Measurements from ENCODE around the gene MDH2.
A peak's percentile ranks its signal among the peaks of the same experiment; 100 is the strongest.

MDH2 gene

DNA sequence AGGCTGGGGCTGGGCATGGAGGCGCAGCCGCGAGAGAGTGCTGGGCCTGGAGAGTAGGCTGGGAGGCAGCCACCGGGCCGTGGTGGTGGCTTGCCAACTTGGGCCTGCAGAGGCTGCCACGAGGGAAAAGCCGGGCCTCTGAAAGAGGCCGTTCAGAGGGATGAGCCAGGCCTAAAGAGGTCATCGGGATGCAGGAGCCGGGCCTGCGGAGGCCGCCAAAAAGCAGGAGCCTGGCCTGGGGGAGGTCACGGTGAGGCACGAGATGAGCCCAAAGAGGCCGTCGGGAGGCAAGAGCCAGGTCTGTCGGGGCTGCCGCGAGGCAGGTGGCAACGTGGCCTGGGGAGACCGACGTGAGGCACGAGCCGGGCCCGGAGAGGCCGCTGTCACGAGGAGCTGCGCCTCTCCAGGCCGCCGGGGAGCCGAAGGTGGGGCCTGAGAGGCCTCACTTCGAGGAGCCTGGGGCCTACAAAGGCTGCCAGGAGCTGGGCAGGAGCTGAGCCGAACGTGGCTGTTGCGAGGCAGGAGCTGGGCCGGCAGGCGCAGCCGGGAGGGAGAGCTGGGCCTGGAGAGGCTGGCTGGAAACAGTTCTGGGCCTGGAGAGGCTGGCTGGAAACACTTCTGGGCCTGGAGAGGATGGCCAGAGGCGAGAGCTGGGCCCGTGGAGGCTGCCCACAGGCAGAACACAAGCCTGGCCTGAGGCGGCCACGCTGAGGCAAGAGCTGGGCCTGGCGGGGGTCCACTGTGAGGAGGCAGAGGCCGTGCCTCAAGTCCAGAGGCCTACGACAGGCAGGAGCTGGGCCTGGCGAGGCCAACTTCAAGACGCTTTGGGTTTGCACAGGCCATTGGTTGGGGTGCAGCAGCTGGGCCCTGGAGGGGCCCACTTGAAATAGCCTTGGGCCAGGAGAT, 24.6 kb downstream of the MDH2 start:
- Histone ChIP-seq H2AK5ac (ENCODE audit: low read length) (peak overlapping the region; percentile 84), H3K4me2 (ENCODE audit: low read length) (no peak overlapping the region), H3K9me3 (ENCODE audit: insufficient read depth, low read depth, low read length) (no peaks in the 10 kb centered on the region), H2BK12ac (ENCODE audit: low read length) (peak overlapping the region; percentile 6), H4K8ac (ENCODE audit: low read depth, low read length) (peak overlapping the region; percentile 62), H3K4ac (ENCODE audit: low read depth, low read length) (no peak overlapping the region), H3K18ac (ENCODE audit: low read length) (no peak overlapping the region), H4K91ac (ENCODE audit: low read depth, low read length) (peak overlapping the region; percentile 76), H3K27me3 (ENCODE audit: insufficient read depth, low read length) (no peaks in the 10 kb centered on the region), H2BK5ac (ENCODE audit: low read depth, low read length, poor library complexity) (no peak overlapping the region), H4K12ac (ENCODE audit: low read depth, low read length) (no peak overlapping the region), H2AFZ (ENCODE audit: insufficient read depth, low read length, poor library complexity) (no peak overlapping the region), H3K4me1 (ENCODE audit: control insufficient read depth in 1 of 2, insufficient read depth in 2 of 2, low read length in 2 of 2) (peaks cover 3 to 5% of the 10 kb centered on the region in 2 experiments), H3K79me1 (ENCODE audit: low read length) (peaks cover 11% of the 10 kb centered on the region), H3K36me3 (ENCODE audit: control insufficient read depth in 1 of 2, insufficient read depth in 2 of 2, low read length in 2 of 2) (peaks cover 2 to 3% of the 10 kb centered on the region in 2 experiments), H2BK120ac (ENCODE audit: insufficient read depth, low read length, poor library complexity) (no peak overlapping the region), H3K23ac (ENCODE audit: low read length) (no peak overlapping the region), H3K4me3 (ENCODE audit: low read depth, low read length) (no peak overlapping the region), H3K14ac (ENCODE audit: low read length) (no peak overlapping the region), H3K9ac (ENCODE audit: low read length) (no peak overlapping the region), H3K79me2 (ENCODE audit: control insufficient read depth, insufficient read depth, low read length, poor library complexity) (no peaks in the 10 kb centered on the region), H3K27ac (ENCODE audit: low read depth, low read length) (no peak overlapping the region)
- WGBS (ENCODE audit: extremely low coverage, insufficient coverage, insufficient read length): no CpG with 5 or more reads among the region's 47 CpGs
- no peak for DNase-seq

DNA sequence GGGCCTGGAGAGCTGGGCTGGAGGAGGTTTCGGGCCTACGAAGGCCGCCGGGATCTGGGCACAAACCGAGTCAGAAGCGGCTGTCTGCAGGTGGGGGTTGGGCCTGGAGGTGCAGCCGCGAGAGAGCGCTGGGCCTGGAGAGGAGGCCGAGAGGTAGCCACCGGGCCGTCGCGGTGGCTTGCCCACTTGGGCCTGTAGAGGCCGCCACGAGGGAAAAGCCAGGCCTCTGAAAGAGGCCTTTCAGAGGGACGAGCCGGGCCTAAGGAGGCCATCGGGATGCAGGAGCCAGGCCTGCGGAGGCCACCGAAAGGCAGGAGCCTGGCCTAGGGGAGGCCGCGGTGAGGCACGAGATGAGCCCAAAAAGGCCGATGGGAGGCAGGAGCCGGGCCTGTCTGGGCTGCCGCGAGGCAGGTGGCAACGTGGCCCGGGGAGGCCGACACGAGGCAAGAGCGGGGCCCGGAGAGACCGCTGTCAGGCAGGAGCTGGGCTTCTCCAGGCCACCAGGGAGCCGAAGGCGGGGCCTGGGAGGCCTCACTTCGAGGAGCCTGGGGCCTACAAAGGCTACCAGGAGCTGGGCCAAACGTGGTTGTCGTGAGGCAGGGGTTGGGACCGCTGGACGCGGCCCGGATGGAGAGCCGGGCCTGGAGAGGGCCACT, 25.6 kb downstream of the MDH2 start:
- Histone ChIP-seq H3K27me3 (ENCODE audit: insufficient read depth, low read length) (no peaks in the 10 kb centered on the region), H2BK12ac (ENCODE audit: low read length) (peak overlapping the region; percentile 50), H3K14ac (ENCODE audit: low read length) (peak overlapping the region; percentile 17), H3K4me1 (ENCODE audit: control insufficient read depth in 1 of 2, insufficient read depth in 2 of 2, low read length in 2 of 2) (peaks cover 3 to 5% of the 10 kb centered on the region in 2 experiments), H3K79me1 (ENCODE audit: low read length) (peaks cover 11% of the 10 kb centered on the region), H4K91ac (ENCODE audit: low read depth, low read length) (peak overlapping the region; percentile 7), H3K23ac (ENCODE audit: low read length) (no peak overlapping the region), H3K36me3 (ENCODE audit: control insufficient read depth in 1 of 2, insufficient read depth in 2 of 2, low read length in 2 of 2) (no peaks in the 10 kb centered on the region), H3K4me2 (ENCODE audit: low read length) (no peak overlapping the region), H4K12ac (ENCODE audit: low read depth, low read length) (no peak overlapping the region), H3K4ac (ENCODE audit: low read depth, low read length) (no peak overlapping the region), H4K8ac (ENCODE audit: low read depth, low read length) (peak overlapping the region; percentile 75), H2AK5ac (ENCODE audit: low read length) (no peak overlapping the region), H3K79me2 (ENCODE audit: control insufficient read depth, insufficient read depth, low read length, poor library complexity) (no peaks in the 10 kb centered on the region), H2BK5ac (ENCODE audit: low read depth, low read length, poor library complexity) (no peak overlapping the region), H2AFZ (ENCODE audit: insufficient read depth, low read length, poor library complexity) (no peak overlapping the region), H2BK120ac (ENCODE audit: insufficient read depth, low read length, poor library complexity) (peak overlapping the region; percentile 23), H3K9ac (ENCODE audit: low read length) (no peak overlapping the region), H3K18ac (ENCODE audit: low read length) (no peak overlapping the region), H3K27ac (ENCODE audit: low read depth, low read length) (no peak overlapping the region), H3K9me3 (ENCODE audit: insufficient read depth, low read depth, low read length) (no peaks in the 10 kb centered on the region), H3K4me3 (ENCODE audit: low read depth, low read length) (no peak overlapping the region)
- DNase-seq: no peak
- no CpG with 5 or more reads among the region's 45 CpGs for WGBS (ENCODE audit: extremely low coverage, insufficient coverage, insufficient read length)

DNA sequence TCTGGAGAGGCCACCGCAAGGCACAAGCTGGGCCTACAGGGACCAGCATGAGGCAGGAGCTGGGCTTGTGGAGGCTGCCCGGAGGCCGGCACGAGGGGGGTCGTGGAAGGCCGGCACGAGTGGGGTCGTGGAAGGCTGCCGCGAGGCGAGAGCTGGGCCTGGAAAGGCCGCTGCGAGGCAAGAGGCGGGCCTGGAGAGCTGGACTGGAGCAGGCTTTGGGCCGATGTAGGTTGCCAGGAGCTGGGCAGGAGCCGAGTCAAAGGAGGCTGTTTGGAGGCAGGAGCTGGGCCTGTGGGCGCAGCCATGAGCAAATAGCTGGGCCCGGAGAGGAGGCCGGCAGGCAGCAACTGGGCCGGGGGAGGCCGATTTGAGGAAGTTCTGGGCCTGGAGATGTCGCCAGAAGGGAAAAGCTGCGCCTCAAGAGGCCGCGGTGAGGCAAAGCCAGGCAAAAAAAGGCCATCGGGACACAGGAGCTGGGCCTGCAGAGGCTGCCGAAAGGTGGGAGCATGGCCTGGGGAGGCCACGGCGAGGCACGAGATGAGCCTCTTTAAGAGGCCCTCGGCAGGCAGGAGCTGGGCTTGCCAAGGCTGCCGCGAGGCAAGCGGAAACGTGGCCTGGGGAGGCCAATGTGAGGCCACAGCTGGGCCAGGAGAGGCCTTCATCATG, 26.5 kb downstream of the MDH2 start:
- no peak overlapping the region for H3K9ac ChIP-seq (ENCODE audit: low read length)
- peaks cover 11% of the 10 kb centered on the region for H3K79me1 ChIP-seq (ENCODE audit: low read length)
- H4K8ac ChIP-seq (ENCODE audit: low read depth, low read length): no peak overlapping the region
- no peak overlapping the region for H3K23ac ChIP-seq (ENCODE audit: low read length)
- H2AFZ ChIP-seq (ENCODE audit: insufficient read depth, low read length, poor library complexity): no peak overlapping the region
- H3K27me3 ChIP-seq (ENCODE audit: insufficient read depth, low read length): no peaks in the 10 kb centered on the region
- no CpG with 5 or more reads among the region's 35 CpGs for WGBS (ENCODE audit: extremely low coverage, insufficient coverage, insufficient read length)
- H3K27ac ChIP-seq (ENCODE audit: low read depth, low read length): no peak overlapping the region
- no peak overlapping the region for H3K4me3 ChIP-seq (ENCODE audit: low read depth, low read length)
- peak overlapping the region; percentile 35 for H2AK5ac ChIP-seq (ENCODE audit: low read length)
- peaks cover 2 to 5% of the 10 kb centered on the region in 2 experiments for H3K4me1 ChIP-seq (ENCODE audit: control insufficient read depth in 1 of 2, insufficient read depth in 2 of 2, low read length in 2 of 2)
- H2BK12ac ChIP-seq (ENCODE audit: low read length): peak overlapping the region; percentile 45
- H3K4ac ChIP-seq (ENCODE audit: low read depth, low read length): no peak overlapping the region
- no peaks in the 10 kb centered on the region for H3K79me2 ChIP-seq (ENCODE audit: control insufficient read depth, insufficient read depth, low read length, poor library complexity)
- no peak for DNase-seq
- peak overlapping the region; percentile 31 for H3K14ac ChIP-seq (ENCODE audit: low read length)
- H3K4me2 ChIP-seq (ENCODE audit: low read length): no peak overlapping the region
- no peaks in the 10 kb centered on the region for H3K9me3 ChIP-seq (ENCODE audit: insufficient read depth, low read depth, low read length)
- H2BK5ac ChIP-seq (ENCODE audit: low read depth, low read length, poor library complexity): no peak overlapping the region
- H4K12ac ChIP-seq (ENCODE audit: low read depth, low read length): no peak overlapping the region
- H4K91ac ChIP-seq (ENCODE audit: low read depth, low read length): no peak overlapping the region
- H3K18ac ChIP-seq (ENCODE audit: low read length): no peak overlapping the region
- H2BK120ac ChIP-seq (ENCODE audit: insufficient read depth, low read length, poor library complexity): no peak overlapping the region
- no peaks in the 10 kb centered on the region for H3K36me3 ChIP-seq (ENCODE audit: control insufficient read depth in 1 of 2, insufficient read depth in 2 of 2, low read length in 2 of 2)

DNA sequence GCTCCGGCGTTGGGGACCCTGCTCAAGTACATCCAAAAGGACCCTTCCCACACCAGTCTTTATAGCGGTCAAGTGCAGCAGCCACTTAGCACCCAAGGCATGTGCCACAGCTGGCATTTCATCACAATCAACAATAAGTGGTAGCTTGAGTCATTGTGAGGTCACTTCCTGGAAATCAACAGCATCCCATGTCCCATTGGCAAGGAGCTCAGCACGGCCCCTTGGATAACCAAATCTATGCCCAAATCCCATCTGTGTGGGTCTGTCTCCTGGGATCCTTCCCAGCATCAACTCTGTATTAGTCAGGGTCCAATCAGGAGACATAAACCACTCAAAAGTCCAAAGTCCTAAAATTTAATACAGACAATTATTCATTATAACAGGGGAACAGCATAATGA, 27.1 kb downstream of the MDH2 start:
- DNase-seq: no peak

More for the DNA sequence above, 27.1 kb downstream of the MDH2 start:
- Histone ChIP-seq H3K27ac (ENCODE audit: low read depth, low read length) (no peak overlapping the region), H3K36me3 (ENCODE audit: control insufficient read depth in 1 of 2, insufficient read depth in 2 of 2, low read length in 2 of 2) (no peaks in the 10 kb centered on the region), H3K18ac (ENCODE audit: low read length) (no peak overlapping the region), H2AK5ac (ENCODE audit: low read length) (no peak overlapping the region), H3K4me3 (ENCODE audit: low read depth, low read length) (no peak overlapping the region), H3K9ac (ENCODE audit: low read length) (no peak overlapping the region), H3K79me1 (ENCODE audit: low read length) (peaks cover 11% of the 10 kb centered on the region), H4K91ac (ENCODE audit: low read depth, low read length) (no peak overlapping the region), H2AFZ (ENCODE audit: insufficient read depth, low read length, poor library complexity) (no peak overlapping the region), H3K23ac (ENCODE audit: low read length) (no peak overlapping the region), H4K8ac (ENCODE audit: low read depth, low read length) (no peak overlapping the region), H3K9me3 (ENCODE audit: insufficient read depth, low read depth, low read length) (no peaks in the 10 kb centered on the region), H4K12ac (ENCODE audit: low read depth, low read length) (no peak overlapping the region), H2BK12ac (ENCODE audit: low read length) (no peak overlapping the region), H3K27me3 (ENCODE audit: insufficient read depth, low read length) (no peaks in the 10 kb centered on the region), H3K79me2 (ENCODE audit: control insufficient read depth, insufficient read depth, low read length, poor library complexity) (no peaks in the 10 kb centered on the region), H3K4ac (ENCODE audit: low read depth, low read length) (no peak overlapping the region), H3K4me1 (ENCODE audit: control insufficient read depth in 1 of 2, insufficient read depth in 2 of 2, low read length in 2 of 2) (peaks cover 2 to 5% of the 10 kb centered on the region in 2 experiments), H3K14ac (ENCODE audit: low read length) (no peak overlapping the region), H2BK120ac (ENCODE audit: insufficient read depth, low read length, poor library complexity) (no peak overlapping the region), H3K4me2 (ENCODE audit: low read length) (no peak overlapping the region), H2BK5ac (ENCODE audit: low read depth, low read length, poor library complexity) (no peak overlapping the region)
- WGBS (ENCODE audit: extremely low coverage, insufficient coverage, insufficient read length): no CpG with 5 or more reads among the region's 4 CpGs
